ENCODE results near the gene LILRB2.
"Not testable (repeated sequence)": the region's sequence is repeated elsewhere in the genome, so short reads cannot be mapped to it uniquely, and the experiment has no call there.

Gene LILRB2

DNA sequence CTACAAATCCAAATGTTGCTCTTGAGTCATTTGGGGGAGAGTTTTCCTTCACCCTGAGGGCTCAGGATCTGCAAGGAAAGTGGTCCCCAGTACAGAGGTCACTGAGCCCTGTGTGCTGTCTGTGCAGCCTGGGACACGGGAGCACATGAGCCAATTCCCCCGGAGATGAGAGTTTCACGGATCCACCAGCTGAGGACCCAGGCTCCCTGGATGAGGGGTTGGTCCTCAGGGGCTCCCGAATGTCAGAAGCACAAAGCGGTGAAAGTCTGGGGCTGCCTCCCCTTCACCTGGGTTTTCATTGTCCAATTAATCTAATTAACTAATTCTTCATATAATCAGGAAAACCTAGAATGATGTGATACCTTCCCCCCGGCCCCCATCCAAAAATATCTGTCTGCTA lies 13.6 kb upstream of the LILRB2 start:
- TF ChIP-seq, protein P1, sequence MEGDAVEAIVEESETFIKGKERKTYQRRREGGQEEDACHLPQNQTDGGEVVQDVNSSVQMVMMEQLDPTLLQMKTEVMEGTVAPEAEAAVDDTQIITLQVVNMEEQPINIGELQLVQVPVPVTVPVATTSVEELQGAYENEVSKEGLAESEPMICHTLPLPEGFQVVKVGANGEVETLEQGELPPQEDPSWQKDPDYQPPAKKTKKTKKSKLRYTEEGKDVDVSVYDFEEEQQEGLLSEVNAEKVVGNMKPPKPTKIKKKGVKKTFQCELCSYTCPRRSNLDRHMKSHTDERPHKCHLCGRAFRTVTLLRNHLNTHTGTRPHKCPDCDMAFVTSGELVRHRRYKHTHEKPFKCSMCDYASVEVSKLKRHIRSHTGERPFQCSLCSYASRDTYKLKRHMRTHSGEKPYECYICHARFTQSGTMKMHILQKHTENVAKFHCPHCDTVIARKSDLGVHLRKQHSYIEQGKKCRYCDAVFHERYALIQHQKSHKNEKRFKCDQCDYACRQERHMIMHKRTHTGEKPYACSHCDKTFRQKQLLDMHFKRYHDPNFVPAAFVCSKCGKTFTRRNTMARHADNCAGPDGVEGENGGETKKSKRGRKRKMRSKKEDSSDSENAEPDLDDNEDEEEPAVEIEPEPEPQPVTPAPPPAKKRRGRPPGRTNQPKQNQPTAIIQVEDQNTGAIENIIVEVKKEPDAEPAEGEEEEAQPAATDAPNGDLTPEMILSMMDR (conservative IDR thresholded peaks at IDR 0.05; ENCODE audit: low read depth, low read length) = no peak
- H3K79me2 ChIP-seq (ENCODE audit: insufficient read depth, low read depth) = no peaks in the 10 kb centered on the region
- H3K4me1 ChIP-seq (ENCODE audit: low read depth, poor library complexity, severe bottlenecking) = no peaks in the 10 kb centered on the region
- H2AFZ ChIP-seq (ENCODE audit: low read depth) = no peak overlapping the region
- no peak overlapping the region for H3K27ac ChIP-seq
- no peak overlapping the region for H3K4me2 ChIP-seq
- no peaks in the 10 kb centered on the region for H3K36me3 ChIP-seq (ENCODE audit: insufficient read depth)
- H3K4me3 ChIP-seq (IDR thresholded peaks at IDR 0.05; ENCODE audit: insufficient read depth, low read depth, low read length) = no peak overlapping the region
- peaks cover 49% of the 10 kb centered on the region; the same call in 1 of the 2 replicates for H3K27me3 ChIP-seq (ENCODE audit: insufficient read depth, low read depth)
- H3K9ac ChIP-seq = no peak overlapping the region
- no peaks in the 10 kb centered on the region for H4K20me1 ChIP-seq (ENCODE audit: insufficient read depth)

DNA sequence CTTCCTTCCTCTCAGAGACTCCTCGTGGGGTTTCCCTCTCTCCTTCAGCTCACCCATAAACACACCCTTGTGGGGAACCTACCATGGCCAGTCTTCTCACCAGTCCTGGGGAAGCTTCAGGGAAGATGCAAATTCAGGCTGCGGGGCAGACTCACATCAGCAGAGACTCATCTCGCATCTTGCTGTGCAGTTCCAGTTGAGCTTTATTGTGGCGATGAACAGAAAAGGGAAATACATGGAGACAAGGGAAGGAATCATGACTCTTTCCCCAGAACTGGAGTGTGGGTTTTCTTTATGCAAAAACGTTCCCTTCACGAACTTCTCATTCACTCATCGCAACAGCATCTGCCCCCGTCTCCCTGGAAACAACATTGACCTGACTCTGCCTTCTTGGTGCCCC lies 8.2 kb upstream of the LILRB2 start:
- not testable (repeated sequence) for H3K27ac ChIP-seq; H3K4me1 ChIP-seq (ENCODE audit: low read depth, poor library complexity, severe bottlenecking); H3K36me3 ChIP-seq (ENCODE audit: insufficient read depth); H3K4me3 ChIP-seq (IDR thresholded peaks at IDR 0.05; ENCODE audit: insufficient read depth, low read depth, low read length); H3K9ac ChIP-seq; H2AFZ ChIP-seq (ENCODE audit: low read depth); H3K79me2 ChIP-seq (ENCODE audit: insufficient read depth, low read depth); H3K4me2 ChIP-seq; H4K20me1 ChIP-seq (ENCODE audit: insufficient read depth)
- peaks cover 53% of the 10 kb centered on the region for H3K27me3 ChIP-seq (ENCODE audit: insufficient read depth, low read depth)

GRCh38 chr19:54287456-54287855 lies 6.5 kb upstream of the LILRB2 start:
- Histone ChIP-seq H2AFZ (ENCODE audit: low read depth) (no peak overlapping the region), H4K20me1 (ENCODE audit: insufficient read depth) (no peaks in the 10 kb centered on the region), H3K4me3 (IDR thresholded peaks at IDR 0.05; ENCODE audit: insufficient read depth, low read depth, low read length) (no peak overlapping the region), H3K9ac (no peak overlapping the region), H3K79me2 (ENCODE audit: insufficient read depth, low read depth) (no peaks in the 10 kb centered on the region), H3K4me2 (no peak overlapping the region), H3K4me1 (ENCODE audit: low read depth, poor library complexity, severe bottlenecking) (no peaks in the 10 kb centered on the region), H3K27ac (no peak overlapping the region), H3K27me3 (ENCODE audit: insufficient read depth, low read depth) (peaks cover 44% of the 10 kb centered on the region), H3K36me3 (ENCODE audit: insufficient read depth) (no peaks in the 10 kb centered on the region)
- TF ChIP-seq, protein P1 (conservative IDR thresholded peaks at IDR 0.05; ENCODE audit: low read depth, low read length) = no peak

GRCh38 chr19:54286283-54286682 lies 5.4 kb upstream of the LILRB2 start:
- not testable (repeated sequence) for H3K36me3 ChIP-seq (ENCODE audit: insufficient read depth); H2AFZ ChIP-seq (ENCODE audit: low read depth); H3K4me3 ChIP-seq (IDR thresholded peaks at IDR 0.05; ENCODE audit: insufficient read depth, low read depth, low read length); H3K27ac ChIP-seq; H3K9ac ChIP-seq; H3K4me1 ChIP-seq (ENCODE audit: low read depth, poor library complexity, severe bottlenecking); H4K20me1 ChIP-seq (ENCODE audit: insufficient read depth); H3K4me2 ChIP-seq; H3K79me2 ChIP-seq (ENCODE audit: insufficient read depth, low read depth)
- peaks cover 46% of the 10 kb centered on the region for H3K27me3 ChIP-seq (ENCODE audit: insufficient read depth, low read depth)

DNA sequence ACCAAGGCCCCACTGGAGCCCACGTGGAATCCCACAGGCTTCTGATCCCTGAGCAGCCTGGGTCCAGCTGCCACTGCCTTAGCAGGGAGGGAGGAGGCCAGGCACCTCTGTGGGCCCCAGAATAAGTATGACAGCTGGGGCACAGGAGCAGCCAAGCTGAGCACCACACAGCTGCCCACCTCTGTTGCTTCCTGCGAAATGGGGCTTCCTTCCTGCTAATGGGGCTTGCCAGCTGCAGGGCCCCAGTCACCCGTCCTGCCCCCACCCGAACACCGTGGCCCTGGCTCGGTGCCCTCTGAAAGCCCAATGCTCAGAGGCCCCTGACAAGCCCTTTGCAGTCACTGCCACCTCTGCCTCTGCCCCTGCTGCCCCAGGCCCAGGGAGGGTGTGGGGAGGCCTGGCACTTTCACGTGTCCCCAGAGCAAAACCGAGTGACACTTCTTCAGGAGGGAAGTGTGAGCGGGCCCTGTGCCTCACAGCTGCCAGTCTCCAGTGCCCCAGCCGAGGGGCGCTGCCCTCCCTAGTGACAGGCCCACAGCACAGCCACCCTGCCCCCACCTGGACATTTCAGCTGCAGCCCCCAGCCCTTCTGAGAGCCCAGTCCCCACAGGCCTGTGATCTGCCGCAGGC lies 4.6 kb upstream of the LILRB2 start:
- H4K20me1 ChIP-seq (ENCODE audit: insufficient read depth); H3K79me2 ChIP-seq (ENCODE audit: insufficient read depth, low read depth); H3K4me1 ChIP-seq (ENCODE audit: low read depth, poor library complexity, severe bottlenecking); H3K27ac ChIP-seq; H3K36me3 ChIP-seq (ENCODE audit: insufficient read depth); H2AFZ ChIP-seq (ENCODE audit: low read depth); H3K4me3 ChIP-seq (IDR thresholded peaks at IDR 0.05; ENCODE audit: insufficient read depth, low read depth, low read length); H3K9ac ChIP-seq; H3K4me2 ChIP-seq: not testable (repeated sequence)
- H3K27me3 ChIP-seq (ENCODE audit: insufficient read depth, low read depth) = peaks cover 45% of the 10 kb centered on the region
